Ecto neural progenitor cell (in vitro differentiated cells): ENCODE measurements around the gene ALG3.
A peak's percentile ranks its signal among the peaks of the same experiment; 100 is the strongest.

Experiments used
- DNase-seq: peaks from one replicate; pipeline ENCODE4 v3.0.0-alpha.2; 2018; ENCODE audit warnings: low spot score

ALG3 gene

GRCh38 chr3:184234671-184235380 is 13.9 kb downstream of the ALG3 start:
- no peak for DNase-seq

GRCh38 chr3:184234224-184234623 is 14.5 kb downstream of the ALG3 start:
- DNase-seq, result no peak

GRCh38 chr3:184233127-184233843 is 15.5 kb downstream of the ALG3 start:
- no peak for DNase-seq

GRCh38 chr3:184231671-184232070 is 17.1 kb downstream of the ALG3 start:
- no peak for DNase-seq

GRCh38 chr3:184230603-184231528 is 17.9 kb downstream of the ALG3 start:
- DNase-seq, result no peak

GRCh38 chr3:184230081-184230602 is 18.6 kb downstream of the ALG3 start:
- no peak for DNase-seq

GRCh38 chr3:184229394-184230080 is 19.2 kb downstream of the ALG3 start, which contains the start of gene VWA5B2:
Gene VWA5B2 (plus strand): TSS chr3:184229585. CDS start chr3:184230529, 944 bp downstream.
- DNase-seq, result peak; percentile 86

GRCh38 chr3:184228376-184229137 is 20.2 kb downstream of the ALG3 start:
- no peak for DNase-seq

- peak; percentile 62 for DNase-seq
Measured at GRCh38 chr3:184227481-184227935, 21.3 kb downstream of the ALG3 start.

GRCh38 chr3:184223946-184224345 is 24.8 kb downstream of the ALG3 start:
- DNase-seq, result no peak

GRCh38 chr3:184222521-184222920 is 26.2 kb downstream of the ALG3 start:
- no peak for DNase-seq

GRCh38 chr3:184218814-184219213 is 29.9 kb downstream of the ALG3 start:
- no peak for DNase-seq

GRCh38 chr3:184211718-184212117 is 37.0 kb downstream of the ALG3 start:
- no peak for DNase-seq

GRCh38 chr3:184211297-184211696 is 37.5 kb downstream of the ALG3 start:
- no peak for DNase-seq

- DNase-seq, result no peak
Measured at GRCh38 chr3:184209146-184209923, 39.4 kb downstream of the ALG3 start.

- no peak for DNase-seq
Measured at GRCh38 chr3:184203526-184203925, 45.2 kb downstream of the ALG3 start.

GRCh38 chr3:184200825-184201224 is 47.9 kb downstream of the ALG3 start:
- DNase-seq, result no peak

GRCh38 chr3:184198509-184198908 is 50.3 kb downstream of the ALG3 start:
- DNase-seq, result no peak

GRCh38 chr3:184196536-184196935 is 52.2 kb downstream of the ALG3 start:
- DNase-seq, result no peak

- DNase-seq, result no peak
Measured at GRCh38 chr3:184193991-184194539, 54.7 kb downstream of the ALG3 start.
